NCI-H2196 (cell line): ENCODE results near the gene EGFR.

Experiments used
- DNase-seq: peaks from one replicate; lab custom pipeline; 2025; ENCODE audit not compliant: unreplicated experiment; lab: John Stamatoyannopoulos, UW

Gene EGFR

GRCh38 chr7:55099821-55100543, 81.2 kb downstream of the EGFR start:
- peak; percentile 48 for DNase-seq

DNA sequence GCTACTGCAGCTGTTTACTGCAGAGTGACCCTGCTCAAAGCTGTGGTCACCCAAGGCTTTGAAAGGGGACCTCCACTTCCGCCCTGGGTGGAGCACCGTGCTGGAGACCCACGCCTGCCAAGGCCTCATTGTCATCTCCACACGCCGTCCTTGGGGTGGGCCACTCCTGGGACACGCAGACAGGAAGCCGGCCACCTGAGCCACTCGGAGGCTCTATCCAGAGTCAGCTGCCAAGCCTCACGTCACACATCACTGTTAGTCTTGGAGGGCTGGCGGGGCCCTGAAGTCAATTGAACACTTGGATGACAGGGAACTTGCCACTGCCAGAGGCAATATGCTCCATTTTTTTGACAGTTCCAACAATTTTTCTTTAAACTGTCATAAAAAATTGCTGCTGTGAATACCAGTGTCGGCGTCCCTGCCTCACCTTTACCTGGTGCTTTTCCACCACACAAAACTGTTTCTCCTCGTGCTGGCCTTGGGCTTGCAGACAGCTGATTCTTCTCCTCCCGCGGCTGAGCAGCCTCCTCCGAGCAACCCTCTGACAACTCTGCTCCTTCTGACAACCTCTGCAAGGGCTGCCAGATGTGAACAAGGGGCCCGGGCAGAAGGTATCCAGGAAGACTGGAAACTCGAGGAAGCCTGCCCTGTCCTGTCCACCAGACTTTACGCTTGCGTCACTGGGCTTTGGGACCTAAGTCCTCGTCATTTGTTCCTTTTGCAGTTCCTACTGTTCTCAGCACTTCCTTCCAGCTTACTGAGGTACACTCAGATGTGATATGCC, 81.9 kb downstream of the EGFR start:
- DNase-seq = peak; percentile 30

GRCh38 chr7:55101359-55101758, 82.5 kb downstream of the EGFR start:
- DNase-seq = no peak

GRCh38 chr7:55104123-55104522, 85.3 kb downstream of the EGFR start:
- DNase-seq = no peak

DNA sequence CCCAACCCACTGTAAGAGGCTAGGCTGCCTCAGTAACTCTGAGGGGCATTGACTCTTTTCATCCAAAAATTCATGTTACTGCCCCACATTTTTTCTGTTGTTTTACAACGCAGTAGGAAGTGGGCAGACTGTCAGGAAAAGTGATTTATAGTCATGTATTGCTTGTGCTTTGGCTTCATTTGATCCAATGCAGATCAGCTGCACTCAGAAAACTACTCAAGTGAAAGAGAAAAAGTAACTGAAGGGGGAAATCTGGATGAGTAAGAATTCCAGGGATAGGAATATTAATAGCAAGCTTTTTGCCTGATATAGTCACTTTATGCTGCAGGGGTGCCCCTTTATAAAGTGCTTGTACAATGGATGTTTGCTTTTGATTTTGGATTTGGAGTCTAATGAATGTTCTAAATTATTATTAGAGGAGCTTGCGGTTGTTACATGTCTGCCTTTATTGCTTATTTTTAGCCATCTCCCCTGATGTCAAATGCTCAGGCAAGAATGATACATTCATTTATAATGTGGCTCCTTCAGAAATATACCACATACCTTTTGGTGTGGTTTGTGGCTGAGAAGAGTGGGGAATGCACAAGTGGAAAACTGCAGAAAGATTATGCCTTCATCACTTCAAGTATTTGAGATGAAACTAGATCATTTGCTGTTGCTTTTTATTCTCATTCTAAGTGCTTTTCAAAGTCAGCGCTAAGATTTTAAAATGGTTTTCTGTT, 86.1 kb downstream of the EGFR start:
- DNase-seq = no peak

- no peak for DNase-seq
These were observed 87.1 kb downstream of the EGFR start for GRCh38 chr7:55105952-55106351.

- no peak for DNase-seq
These were observed 89.1 kb downstream of the EGFR start for GRCh38 chr7:55107946-55108345.

DNA sequence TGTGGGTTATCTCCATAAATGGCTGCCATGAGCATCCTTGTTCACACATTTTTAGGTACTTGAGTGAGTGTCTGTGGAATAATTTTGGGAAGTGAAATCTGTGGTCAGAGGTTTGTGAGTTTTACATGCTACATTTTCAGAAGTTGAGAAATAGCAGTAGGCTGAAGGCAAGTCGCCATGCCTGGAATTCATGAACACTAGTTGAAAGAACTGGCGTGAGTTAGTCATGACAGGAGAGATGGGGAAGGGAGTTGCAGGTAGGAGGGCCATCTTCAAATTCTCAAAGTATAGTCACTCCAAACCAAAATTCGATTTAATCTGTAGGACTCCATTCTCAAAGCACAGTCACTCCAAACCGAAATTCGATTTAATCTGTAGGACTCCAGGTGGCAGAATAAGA, 89.6 kb downstream of the EGFR start:
- no peak for DNase-seq

DNA sequence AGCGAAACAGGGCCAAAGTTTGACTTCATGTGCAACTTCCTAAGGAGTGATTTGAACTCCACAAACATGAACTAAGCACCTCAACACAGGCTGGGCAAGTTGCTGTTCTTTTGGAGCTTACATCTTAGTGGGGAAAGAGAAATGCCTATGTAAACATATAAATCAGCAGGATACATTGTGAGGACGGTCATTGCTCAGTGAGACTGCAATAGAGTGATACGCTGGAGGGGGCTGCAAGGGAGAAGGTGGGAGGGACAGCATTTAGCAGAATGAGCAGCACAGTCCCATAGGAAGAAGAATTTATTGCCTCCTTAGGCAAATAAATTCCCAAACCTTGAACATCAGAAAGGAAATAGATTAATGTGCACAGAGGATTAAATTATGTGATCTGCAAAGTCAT, 90.0 kb downstream of the EGFR start:
- no peak for DNase-seq

DNA sequence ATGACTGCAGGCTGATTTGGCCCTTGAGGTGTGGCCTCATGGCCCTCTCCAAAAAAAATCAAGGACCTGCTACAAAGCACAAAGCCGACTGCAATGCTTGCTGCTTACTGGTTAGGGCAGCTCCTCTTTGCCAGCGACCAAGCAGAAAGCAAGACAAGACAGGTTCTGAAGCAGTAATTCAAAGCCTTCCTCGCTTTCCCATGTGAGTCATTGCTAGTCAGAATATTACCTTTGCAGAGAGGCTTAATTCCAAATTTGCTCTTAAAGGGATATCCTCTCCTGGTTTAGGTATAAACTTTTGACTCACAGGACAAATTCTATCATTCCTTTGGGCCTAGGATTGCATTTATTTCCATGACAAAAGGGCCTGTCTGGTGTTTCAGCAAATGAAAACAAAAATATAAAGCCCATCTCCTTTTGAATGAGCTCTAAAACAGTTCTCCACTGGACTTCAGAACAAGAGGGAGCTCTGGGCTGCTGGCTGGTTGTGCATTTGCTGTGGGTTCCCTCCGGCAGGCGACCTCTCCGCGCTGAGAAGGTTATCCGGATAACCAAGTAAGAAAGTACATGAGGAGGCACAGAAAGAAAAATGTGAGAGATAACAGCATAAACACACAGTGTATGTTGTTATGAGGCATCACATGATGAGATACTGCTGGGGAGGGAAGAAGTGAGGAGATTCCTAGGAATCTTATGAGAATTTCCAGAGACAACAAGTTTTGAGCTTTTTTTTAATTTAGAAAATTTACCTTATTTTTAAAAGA, 90.8 kb downstream of the EGFR start:
- no peak for DNase-seq

DNA sequence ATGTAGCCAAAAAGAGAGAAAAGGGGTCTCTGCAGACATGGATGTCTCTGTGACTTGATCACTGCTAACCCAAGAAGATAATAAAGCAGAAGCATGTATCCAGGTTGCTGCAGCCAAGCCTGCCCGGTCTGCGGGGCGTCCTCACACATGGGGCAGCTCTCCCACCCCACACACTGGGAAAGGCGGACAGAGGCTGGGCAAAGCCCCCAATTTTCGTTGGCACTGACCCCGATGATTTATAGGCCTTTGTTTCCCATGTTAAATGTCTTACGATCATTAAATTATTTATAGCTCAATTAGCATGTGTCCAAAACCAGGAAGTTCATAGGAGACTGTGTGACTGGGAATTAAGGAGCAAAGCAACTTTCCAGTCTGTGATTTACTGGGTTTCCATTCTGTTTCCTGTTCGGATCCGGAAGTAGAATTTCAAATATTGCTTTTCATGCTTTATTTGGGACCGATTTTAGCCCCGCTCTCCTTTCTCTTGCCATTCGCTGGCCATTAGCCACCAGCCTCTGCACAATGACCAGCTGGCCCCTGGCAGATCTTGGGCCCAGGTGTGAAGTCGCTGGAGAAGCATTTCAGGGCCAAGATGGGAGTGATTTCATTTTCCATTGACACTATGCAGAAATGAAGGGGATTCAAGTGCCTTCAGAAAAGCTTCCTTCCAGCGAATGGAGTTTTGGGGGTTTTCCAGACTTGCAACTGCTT, 91.6 kb downstream of the EGFR start:
- DNase-seq = no peak

GRCh38 chr7:55110993-55111361, 92.2 kb downstream of the EGFR start:
- peak; percentile 29 for DNase-seq

GRCh38 chr7:55112056-55112455, 93.2 kb downstream of the EGFR start:
- no peak for DNase-seq

DNA sequence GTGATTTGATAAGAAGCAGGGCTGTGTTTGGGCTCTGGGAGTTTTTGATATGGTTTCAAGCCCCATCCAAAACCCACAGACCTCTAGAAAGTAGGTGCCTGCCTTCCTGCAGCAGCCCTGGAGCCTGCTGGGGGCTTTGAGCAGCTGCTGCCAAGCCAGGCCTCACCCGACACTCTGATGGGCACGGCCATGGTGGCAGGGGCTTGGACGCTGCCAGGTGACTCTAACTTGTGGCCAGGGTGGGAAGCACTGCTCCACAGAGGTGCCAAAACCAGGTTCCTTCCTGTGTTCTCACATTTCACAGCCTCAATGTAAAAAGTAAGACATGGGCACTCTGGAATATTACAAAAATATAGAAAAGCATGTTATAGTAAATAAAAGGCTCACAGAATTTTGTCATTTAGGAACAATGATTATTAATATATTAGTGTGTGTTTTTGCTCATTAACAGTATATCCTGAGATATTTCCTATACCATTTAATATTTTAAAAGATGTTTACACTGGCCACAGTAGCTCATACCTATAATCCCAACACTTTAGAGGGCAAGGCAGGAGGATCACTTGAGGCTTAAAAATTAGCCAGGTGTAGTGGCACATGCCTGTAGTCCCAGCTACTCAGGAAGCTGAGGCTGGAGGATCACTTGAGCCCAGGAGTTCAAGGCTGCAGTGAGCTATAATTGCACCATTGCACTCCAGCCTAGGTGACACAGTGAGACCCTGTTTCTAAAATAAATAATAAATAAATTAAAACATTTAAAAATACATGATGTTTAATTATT, 95.1 kb downstream of the EGFR start:
- DNase-seq = no peak

DNA sequence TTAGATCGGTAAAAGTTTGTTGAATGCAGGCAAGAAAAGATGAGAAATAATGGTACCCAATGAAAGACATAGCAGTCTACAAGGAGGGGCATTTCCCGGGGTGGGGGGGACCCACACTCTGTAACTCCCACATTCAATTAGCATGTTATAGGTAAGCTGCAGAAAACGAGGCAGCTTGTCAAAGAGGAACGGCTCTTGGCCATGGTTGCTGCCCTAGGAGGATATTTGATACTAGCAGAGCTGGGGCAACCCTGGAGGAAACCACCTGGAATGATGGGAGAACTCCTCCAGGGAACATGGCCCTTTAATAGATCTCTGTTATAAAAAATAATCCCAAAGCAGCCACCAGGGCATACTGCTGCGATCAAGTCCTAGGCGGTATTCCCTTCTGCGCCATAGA, 98.5 kb downstream of the EGFR start:
- DNase-seq = no peak

DNA sequence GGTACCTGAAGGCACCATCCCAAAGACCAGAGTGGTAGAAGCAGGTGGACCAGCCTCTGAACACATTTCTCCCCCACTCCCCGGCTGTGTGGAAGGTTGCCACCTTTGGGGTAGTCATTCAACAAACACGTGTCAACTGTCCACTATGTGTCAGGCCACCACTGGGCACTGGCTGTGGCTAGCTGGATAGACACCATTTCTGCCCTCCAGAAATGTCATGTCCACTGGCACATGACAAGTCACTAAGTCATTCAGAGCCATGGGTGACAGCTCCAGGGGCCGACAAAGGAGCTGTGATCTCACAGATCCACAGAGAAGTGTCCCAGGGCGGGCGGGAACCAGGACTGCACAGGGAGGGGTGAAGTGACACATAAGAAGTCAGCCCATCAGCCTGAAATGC, 99.6 kb downstream of the EGFR start:
- DNase-seq = no peak

DNA sequence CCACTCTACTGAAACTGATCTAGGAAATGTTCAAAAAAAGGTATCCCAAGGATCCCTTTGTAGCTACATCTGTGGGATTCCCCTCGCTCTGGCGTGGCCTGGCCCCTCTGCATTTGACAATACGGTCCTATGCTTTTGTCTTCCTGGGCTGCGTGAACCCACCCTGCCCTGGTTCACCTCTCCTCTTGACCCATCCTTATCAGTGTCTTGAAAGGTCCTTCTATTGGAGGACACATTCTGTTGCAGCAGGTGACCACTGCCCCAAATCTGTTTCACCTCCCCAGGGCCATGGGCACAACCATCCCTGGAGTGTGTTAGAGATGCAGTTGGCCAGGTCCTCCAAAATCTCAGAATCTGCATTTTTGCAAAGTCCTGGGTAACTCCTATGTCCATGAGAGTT, 100.8 kb downstream of the EGFR start:
- no peak for DNase-seq

DNA sequence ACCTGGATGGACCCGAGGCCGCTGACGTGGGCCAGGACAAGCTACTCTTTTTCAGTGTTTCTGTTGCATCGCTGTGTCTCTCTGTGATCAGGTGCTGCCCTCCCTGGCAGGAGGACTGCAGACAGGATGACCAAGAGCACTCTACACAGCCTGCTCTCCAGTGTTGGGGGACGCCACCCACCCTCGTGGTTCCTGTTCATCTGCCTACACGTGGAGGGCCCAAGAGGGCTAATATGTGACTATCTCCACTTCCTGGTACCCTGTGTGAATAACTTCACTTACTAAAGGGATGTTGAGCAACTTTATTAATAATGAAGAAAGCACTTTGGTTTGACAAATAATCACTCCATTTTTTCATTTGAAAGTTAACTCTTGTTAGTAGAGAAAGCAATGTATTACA, 101.3 kb downstream of the EGFR start:
- no peak for DNase-seq

DNA sequence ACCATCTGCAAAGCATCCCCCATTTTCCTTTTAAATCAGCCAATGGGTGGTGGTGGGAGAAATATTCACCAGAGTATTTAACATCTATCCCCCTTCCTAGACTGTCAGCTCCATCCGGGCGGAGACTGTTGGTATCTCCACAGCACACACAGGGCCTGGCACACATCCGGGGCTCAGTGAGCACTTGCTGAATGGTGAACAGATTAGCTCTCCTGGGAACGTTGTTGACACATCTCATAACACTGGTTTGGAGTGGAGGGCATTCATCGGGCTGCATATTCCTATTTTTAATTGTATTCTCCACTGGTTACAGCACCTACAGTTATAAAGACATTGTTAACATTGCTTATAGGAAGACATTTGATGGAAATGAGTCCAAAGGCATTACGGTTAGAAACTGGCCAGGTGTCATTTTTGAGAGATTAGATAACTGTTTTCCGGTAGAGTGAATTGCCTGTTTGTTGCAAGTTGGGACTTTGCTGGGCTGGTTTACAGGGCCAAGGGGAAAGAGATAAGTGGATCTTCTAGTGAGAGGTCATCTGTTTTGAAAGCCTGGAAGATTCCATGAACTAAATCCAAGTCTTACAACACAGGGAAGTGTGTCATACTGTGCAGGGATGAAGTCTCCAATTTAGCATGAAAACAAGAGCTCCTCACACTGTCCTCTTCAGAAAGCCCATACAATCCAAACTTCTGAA, 101.8 kb downstream of the EGFR start:
- peak; percentile 45 for DNase-seq
